Measurements from ENCODE around the gene DES.
"Not testable (repeated sequence)": the region's sequence is repeated elsewhere in the genome, so short reads cannot be mapped to it uniquely, and the experiment has no call there.

Gene DES

DNA sequence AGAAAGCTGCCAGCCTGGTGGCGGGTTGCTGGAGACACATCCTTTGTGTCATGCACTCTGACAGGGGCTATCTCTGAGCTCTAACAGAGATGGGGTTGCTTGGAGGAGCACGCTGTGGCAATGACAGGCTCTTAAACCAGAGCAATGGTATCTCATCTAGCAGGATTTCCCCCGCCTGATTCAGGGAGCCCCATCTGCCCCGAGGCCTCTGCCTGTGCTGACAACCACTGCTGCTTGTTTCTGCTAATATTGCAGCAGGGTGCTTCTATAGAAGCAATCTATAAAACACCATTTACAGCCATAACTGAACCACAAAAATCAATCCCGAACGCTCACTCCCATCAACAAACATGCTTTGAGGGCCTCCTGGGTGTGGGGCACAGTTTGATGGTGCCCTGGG, 17.6 kb upstream of the DES start:
- DNase-seq, result no peak

DNA sequence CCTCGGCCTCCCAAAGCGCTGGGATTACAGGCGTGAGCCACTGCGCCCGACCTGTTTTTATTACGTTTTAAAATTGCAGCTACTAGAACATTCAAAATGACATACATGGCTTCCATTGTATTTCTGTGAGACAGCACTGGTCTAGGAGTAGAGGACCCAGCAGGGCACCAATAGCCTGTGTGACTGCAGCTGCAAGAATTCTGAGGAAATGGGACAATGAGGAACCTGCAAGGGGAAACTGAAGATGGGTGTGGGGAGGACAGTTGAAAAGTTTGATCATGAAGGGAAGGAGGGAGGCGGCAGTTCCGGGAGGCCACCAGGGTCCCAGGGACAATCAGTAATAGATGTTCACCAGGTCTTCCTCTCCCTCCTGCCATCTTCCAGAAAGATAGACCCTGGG, 16.6 kb upstream of the DES start:
- no peak for DNase-seq

DNA sequence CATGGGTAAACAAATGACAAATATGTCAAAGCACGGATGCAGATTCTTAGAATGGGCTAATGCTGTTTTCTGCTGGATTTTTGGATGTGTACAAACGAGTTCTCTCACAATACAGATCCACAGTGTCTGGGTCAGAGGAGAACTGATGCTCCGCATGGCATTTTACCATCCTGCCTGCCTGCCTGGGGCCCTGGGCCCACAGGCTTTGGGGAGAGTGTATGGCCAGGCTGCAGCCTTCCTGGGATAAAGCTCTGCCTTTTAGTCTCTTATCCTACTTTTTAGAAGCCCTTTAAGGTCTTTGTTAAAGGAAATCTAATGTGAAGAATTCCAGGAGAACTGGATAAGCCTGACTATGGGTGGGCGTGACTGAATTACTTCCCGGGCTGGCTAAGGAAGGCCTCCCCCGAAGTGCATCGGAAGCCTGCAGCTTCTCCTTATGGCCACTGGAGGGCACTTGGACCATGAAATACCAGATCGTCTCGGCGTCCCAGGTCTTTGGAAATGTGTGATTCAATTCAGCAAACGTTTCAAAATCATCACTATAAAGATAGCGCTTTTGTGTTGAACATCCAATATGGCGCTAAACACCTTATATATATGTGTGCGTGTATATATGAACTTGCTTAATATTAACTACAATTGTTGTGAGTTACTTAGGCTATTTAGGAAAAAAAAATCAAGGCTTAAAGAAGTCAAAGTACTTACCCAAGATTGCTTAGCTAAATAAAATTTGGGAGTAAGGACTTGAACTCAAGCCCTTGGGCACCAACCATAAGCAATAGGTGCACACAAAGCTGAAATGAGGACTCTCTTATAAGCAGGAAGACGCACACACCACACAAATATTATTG, 15.3 kb upstream of the DES start:
- DNase-seq, result peak; percentile 77

DNA sequence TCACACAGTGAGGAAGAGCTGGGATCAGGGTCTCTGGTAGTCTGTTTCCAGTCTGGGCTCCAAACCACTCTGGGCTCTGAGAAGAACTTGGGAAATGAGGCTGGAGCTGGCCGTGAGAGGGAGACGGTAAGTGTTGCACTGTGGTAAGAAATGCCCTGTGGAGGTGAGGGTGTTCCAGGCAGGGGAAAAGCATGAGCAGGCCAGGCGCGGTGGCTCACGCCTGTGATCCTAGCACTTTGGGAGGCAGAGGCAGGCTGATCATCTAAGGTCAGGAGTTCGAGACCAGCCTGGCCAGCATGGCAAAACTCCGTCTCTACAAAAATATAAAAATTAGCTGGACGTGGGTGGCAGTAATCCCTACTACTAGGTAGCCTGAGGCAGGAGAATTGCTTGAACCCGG, 14.3 kb upstream of the DES start:
- DNase-seq, result no peak

DNA sequence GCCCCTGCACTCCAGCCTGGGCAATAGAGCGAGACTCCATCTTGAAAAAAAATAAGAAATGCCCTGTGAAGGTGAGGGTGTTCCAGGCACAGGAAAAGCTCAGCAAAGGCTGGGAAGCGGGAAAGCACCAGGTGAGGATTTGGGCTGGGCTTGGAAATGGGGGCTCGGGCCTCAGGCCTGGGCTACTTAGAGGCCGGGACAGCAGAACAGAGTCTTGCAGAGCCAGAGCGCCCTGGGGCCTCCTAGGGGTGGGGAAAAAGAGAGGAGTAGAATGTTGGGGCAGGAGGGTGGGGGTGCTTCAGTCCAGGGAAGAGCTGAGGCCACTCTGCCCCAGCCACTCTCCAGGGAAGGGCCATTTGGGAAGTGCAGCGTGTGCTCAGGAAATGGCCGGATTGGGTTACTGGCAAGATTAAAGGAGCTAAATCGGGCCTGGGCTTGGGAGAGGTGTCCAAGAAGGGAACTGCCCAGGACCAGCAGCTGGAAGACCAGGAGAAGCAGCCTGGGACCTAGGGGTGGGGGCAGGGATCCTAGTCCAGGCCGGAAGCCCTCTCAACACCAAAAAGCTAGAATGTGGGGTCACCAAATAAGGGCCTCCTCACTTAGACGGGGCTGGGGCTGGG, 13.8 kb upstream of the DES start:
- no peak for DNase-seq

DNA sequence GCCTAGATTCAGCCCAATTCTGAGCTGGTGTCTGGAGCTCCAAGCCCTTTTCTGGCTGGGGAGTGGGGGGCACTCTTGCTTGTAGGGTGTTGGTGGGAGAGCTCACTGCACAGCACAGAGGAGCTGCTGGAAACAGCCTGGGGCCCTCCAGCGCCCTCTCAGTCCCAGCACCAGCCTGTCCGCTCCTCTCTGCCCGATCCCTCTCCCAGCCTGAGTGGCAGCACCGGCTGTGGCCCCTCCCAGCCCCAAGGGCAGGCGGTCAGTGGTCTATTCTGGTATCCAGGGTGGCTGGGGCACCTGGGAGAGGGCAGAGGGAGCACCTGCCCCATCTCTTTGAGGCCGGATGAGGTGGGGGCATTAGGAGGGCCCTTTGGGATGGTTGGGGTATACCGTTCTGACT, 13.2 kb upstream of the DES start:
- DNase-seq, result no peak

DNA sequence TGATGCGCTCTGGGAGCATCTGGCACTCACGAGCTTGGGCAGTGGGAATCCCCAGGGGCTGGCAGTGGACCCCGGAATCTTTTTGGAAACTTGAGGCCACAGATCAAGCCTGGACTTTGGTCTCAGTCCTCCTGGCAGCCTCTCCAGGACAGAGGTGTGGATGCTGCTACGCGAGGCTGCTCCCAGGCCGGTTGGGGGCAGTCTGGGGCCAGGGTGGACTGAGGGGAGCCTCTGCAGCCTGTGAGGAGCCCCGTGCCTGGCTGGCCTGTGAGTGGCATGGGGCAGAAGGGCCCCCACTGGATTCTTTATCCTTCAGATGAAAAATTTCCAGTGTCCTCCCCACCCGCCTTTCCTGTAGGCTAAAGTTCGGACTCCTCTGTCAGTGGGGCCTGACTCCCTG, 12.7 kb upstream of the DES start:
- DNase-seq, result no peak

DNA sequence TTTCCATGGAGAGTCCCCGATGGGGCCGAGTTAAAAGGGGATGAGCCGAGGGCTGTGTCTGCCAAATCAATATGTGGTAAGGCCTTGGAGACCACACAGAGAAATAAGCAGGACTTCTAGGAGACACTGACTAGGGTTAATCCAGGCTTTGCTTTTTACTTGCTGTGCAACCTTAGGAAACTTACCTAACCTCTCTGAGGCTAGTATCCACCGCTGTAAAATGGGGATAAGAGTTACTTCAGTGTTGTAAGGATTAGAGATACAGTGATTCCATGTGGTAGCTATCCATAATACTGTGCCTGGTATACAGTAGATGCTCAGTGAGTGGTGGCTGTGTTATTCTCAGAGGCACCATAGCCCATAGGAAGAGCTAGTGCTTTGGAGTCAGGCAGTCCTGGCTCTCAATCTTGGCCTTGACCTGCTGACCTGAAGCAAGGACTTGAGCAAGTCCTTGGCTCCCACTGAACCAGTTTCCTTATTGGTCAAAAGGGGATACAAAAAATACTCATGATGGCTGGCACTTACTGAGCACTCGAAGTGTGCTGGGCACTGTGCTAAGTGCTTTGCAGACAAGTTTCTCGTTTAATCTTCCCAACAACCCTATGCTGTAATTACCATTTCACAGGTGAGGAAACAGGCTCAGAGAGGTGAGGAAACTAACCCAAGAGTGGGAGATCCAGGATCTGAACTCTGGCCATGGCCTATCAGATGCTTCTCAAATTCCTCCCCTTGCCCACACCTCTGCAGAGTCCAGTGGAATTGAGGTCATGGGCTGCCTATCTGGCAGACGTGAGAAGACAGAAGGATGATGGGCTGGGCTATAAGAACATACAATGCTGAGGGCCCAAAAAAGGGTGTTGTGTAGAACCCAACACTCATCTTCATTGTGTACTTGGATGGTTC, 12.0 kb upstream of the DES start:
- no peak for DNase-seq

DNA sequence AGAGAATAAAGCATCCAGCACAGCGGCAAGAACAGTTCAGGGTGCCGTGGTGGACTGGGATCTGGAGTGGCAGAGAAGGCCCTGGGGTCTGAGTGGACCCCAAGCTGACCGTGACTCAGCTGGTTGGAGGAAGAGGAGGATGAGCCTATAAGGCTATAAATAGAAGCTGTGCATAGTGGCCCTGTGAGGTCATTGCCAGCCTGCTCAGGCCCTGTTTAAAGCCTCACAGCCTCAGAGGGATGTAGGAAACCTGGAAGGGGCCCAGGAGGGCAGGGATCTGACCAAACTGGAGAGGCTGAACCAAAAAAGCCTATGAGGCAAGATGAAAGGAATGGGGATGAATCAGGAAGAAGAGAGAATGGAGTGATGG, 11.3 kb upstream of the DES start:
- DNase-seq, result no peak

DNA sequence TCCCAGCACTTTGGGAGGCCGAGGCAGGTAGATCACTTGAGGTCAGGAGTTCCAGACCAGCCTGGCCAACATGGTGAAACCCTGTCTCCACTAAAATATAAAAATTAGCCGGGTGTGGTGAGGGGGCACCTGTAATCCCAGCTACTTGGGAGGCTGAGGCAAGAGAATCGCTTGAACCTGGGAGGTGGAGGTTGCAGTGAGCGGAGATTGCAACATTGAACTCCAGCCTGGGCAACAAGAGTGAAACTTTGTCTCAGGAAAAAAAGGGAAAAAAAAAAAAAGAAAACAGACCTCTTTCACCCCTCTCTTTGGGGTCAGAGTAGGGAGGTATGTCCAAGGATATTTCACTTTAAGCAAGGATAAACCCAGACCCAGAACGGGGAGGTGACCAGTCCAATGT, 10.8 kb upstream of the DES start:
- DNase-seq, result not testable (repeated sequence)

DNA sequence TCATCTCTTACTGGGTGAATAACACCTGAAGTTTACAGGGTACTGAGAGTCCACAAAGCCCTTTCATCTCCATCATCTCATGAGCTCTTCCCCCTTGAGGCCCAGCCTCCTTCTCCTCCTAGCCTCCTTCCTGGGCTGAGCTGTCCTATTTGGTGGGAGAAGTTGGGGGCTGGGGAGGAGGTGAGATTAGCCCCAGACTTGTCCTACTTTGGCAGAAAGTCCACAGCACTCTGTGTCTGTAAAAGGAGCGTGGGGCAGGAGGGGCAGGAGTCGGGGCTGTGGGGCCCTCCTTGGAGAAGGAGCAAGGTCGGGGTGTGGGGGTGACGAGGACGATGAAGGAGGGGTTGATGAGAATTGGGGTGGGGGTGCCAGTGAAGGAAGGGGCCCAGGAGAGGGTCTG, 10.0 kb upstream of the DES start:
- no peak for DNase-seq

DNA sequence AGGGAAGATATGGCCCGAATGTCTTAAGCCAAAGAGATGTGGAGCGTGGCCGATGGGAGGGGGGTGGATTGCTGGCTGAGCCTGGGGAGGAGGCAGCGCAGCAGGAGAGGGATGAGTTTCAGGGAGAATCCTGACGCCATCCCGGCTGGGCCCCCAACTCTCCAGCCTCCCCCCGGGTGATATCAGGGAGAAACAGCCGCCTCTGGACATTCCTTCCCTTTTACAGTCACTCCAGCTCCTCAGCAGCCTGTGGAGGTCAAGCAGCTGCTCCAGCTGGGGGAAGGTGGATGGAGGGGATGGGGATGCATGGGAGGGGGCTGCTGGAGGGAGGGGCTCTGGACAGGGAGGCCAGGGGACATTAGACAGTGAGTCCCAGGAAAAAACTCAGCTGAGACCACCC, 9.5 kb upstream of the DES start:
- no peak for DNase-seq

DNA sequence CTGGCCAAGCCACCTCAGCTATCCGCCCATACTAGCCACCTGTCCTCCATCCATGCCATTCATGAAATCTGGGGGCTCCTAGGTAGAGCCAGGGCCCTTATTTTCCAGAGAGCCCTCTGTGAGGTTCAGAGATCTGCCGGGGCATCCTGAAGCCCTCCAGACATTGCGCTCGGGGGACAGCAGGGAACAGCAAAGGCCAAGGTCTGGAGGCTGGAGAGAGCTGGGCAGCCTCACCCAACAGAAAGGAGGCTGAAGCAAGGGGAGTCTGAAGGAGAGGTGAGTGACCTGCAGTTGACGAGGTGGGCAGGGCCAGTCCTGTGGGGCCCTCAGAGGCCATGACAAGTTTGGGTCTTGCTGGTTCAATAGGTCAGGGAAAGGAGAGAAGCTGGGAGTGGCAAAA, 8.6 kb upstream of the DES start:
- DNase-seq, result no peak

DNA sequence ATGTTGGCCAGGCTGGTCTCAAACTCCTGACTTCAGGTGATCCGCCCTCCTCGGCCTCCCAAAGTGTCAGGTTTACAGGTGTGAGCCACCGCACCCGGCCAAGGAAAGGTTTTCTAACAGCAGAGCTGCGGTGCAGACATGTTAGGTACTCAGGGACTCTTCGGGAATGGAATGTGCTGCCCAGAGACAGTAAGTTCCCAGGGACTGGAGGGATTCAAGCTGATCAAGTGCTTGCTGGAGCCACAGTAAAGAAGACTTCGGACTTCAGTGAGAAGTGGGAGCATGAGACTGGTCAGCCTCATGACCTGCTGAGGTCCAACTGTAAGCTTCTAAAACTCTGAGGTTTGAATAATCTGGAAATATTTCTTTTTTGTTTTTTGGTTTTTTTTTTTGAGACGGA, 7.8 kb upstream of the DES start:
- DNase-seq, result no peak

DNA sequence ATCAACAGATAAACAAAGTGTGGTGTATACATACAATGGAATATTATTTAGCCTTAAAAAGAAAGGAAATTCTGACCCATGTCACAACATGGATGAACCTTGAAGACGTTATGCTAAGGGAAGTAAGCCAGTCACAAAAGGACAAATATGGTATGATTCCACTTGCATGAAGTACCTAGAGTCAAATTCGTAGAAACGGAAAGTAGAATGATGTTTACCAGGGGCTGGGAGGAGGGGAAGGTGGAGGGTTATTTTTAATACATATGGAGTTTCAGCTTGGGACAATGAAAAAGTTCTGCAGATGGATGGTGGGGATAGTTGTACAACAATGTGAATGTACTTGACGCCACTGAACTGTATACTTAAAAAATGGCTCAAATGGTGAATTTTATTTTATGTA, 3.3 kb upstream of the DES start:
- no peak for DNase-seq

DNA sequence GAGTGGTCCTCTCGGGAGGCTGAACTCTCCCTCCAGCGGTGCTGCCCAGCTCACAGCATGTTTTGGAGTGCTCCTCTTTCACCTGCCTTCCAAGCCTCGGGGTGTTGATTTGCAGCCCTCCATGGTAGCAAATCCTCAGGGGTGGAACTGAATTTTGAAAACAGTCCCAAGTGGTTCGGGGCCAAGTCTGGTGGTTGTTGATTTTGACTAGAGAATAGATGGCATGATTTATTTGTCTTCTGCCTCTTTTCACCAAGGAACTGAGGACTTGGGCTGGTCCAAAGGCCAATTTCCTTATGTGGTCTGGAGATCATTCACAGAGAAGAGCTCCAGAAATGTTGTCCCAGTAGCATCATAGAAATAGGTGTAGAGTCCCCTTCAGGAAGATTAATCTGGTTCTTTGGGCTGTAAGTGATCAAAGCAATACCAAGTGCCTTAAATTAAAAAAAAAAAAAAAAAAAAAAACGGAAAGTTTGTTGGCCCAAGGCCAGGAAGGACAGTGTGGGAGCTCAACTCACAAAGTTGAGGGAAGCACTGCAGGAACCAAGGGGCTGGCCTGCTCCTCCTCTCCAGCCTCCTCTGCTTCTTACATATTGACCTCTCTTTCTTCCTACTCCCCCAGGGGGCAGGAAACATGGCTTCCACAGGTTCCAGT, 2.5 kb upstream of the DES start:
- DNase-seq, result no peak

DNA sequence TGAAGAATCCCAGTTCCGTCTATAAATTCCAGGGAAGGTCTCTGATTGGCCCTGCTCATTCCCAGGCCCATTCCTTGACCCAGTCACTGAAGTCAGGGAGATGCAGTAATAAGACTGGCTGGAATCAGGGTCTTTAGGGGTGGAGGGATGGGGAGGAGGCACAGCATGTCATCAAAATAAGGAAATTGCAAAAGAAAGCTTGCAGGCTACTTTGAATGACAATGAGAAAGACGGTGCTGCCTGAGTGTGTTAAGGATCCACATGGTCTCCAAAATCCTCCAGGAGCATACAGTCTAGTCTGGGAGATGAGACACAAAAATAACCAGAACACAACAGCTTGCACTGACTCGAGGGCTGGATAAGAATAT, 2.0 kb upstream of the DES start:
- no peak for DNase-seq

DNA sequence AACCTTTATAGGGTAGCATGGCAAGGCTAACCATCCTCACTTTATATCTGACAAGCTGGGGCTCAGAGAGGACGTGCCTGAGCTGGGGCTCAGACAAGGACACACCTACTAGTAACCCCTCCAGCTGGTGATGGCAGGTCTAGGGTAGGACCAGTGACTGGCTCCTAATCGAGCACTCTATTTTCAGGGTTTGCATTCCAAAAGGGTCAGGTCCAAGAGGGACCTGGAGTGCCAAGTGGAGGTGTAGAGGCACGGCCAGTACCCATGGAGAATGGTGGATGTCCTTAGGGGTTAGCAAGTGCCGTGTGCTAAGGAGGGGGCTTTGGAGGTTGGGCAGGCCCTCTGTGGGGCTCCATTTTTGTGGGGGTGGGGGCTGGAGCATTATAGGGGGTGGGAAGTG, 1.2 kb upstream of the DES start:
- no peak for DNase-seq

DNA sequence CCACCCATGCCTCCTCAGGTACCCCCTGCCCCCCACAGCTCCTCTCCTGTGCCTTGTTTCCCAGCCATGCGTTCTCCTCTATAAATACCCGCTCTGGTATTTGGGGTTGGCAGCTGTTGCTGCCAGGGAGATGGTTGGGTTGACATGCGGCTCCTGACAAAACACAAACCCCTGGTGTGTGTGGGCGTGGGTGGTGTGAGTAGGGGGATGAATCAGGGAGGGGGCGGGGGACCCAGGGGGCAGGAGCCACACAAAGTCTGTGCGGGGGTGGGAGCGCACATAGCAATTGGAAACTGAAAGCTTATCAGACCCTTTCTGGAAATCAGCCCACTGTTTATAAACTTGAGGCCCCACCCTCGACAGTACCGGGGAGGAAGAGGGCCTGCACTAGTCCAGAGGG, 803 bp upstream of the DES start:
- DNase-seq, result no peak

DNA sequence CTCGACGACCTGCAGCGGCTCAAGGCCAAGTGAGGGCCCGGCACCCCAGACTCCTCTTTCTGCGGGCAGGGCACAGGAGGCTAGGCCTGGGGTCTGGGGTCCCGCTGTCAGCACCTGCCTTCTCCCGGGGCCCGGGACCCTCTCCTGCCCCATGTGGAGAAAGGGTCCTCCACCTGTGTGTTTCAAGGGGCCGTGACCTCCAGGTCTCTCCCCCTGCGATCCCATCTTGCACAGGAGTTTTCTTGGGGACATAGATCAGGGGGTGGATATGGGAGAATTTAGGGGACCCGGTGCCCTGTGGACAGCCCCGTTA, 791 bp downstream of the DES start:
- no peak for DNase-seq

DNA sequence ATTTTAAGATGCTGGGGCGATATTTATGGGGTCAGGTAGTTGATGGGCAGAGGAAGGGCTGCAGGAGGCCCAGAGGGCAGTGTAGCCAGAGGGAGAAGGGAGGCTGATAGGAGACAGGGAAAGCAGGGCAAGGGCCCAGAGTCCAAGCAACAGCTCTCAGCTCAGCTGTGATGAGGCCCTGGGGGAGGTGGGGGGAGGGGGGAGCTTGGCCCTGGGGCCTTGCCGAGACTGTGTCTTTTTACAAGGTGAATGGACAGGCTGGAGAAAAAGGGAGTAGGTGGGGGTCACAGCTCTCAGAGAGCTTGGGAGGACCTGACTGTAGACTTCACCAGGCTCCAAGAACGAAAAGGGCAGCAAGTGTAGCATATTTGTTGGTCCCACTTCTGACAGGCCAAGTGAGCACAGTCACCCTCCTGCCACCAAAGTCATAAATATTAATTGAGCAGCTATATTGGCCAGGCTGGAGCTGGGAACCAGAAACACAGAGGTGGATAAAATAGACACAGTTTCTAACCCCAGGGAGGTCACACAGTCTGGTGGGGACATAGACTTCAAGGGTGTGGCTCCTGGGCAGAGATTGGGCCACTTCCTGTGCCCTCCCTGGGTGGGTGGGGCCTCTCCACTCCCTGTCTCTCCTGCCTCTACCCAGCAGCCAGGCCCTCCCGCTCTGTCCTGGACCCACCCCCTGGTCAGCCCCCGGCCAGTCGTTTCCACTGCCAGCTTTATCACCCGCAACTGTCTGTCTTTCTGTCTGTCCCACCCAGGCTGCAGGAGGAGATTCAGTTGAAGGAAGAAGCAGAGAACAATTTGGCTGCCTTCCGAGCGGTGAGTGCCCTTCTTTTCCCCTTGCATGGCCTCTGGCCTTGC, 1.4 kb downstream of the DES start:
- no peak for DNase-seq

DNA sequence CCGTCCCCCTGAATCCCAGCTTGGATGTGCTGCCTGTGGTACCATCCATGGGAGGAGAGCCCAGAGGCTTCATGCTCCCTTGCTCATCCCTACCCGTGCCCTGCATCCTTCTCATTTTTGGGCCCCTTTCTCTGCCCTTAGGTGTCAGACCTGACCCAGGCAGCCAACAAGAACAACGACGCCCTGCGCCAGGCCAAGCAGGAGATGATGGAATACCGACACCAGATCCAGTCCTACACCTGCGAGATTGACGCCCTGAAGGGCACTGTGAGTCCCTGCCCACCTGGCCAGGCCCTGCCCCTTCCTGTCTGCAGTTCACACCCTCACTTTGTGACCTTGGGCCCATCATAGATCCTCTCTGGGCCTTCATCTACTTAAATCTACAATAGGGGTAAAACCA, 2.5 kb downstream of the DES start:
- DNase-seq, result no peak

DNA sequence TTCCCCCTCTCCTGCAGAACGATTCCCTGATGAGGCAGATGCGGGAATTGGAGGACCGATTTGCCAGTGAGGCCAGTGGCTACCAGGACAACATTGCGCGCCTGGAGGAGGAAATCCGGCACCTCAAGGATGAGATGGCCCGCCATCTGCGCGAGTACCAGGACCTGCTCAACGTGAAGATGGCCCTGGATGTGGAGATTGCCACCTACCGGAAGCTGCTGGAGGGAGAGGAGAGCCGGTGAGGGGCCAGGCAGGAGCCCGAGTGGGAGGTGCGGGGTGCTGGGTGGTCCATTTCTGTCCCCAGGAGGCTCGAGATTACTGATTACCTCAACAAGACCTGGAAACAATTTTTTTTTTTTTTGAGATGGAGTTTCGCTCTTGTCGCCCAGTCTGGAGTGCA, 3.1 kb downstream of the DES start:
- no peak for DNase-seq
